ENCODE measurements around the gene FANCL. TPM values are rescaled to one million over a fixed set of nuclear protein-coding genes. Genes with fewer than 3 reads are reported as not detected.

The FANCL gene
- total RNA-seq, 1 experiment from 2014 or later, result 34.5 TPM

DNA sequence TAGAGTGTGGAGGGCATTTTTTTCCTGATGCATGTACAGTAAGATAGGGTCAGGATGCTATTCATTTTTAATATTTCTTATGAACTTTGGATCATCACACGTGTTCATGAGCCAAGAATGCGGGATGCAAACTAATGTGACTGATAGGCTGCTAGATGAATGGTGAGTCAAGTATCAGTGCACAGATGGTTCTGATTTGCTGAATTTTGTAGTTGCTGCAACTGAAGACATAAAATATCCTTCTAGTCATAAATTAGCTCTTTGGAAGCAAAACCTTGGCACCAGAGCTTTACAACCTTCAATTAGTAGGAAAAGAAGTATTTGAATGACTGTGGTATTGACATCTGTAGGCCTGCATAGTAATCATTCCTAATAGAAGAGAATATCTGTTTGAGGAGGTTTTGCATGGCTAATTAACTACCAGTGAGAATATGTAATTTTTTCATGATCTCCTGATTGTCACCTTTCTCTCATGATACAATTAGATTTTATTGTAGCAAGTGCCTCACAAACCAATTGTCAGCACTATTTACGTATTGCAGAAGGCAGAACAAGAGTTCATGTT is 100.5 kb downstream of the FANCL start:
- no peak for TF ChIP-seq CBX3 (IDR thresholded peaks at IDR 0.05; ENCODE audit: low read depth)
- TF ChIP-seq SIN3A (IDR thresholded peaks at IDR 0.05; ENCODE audit: low read depth), result no peak
- TF ChIP-seq, protein P1, sequence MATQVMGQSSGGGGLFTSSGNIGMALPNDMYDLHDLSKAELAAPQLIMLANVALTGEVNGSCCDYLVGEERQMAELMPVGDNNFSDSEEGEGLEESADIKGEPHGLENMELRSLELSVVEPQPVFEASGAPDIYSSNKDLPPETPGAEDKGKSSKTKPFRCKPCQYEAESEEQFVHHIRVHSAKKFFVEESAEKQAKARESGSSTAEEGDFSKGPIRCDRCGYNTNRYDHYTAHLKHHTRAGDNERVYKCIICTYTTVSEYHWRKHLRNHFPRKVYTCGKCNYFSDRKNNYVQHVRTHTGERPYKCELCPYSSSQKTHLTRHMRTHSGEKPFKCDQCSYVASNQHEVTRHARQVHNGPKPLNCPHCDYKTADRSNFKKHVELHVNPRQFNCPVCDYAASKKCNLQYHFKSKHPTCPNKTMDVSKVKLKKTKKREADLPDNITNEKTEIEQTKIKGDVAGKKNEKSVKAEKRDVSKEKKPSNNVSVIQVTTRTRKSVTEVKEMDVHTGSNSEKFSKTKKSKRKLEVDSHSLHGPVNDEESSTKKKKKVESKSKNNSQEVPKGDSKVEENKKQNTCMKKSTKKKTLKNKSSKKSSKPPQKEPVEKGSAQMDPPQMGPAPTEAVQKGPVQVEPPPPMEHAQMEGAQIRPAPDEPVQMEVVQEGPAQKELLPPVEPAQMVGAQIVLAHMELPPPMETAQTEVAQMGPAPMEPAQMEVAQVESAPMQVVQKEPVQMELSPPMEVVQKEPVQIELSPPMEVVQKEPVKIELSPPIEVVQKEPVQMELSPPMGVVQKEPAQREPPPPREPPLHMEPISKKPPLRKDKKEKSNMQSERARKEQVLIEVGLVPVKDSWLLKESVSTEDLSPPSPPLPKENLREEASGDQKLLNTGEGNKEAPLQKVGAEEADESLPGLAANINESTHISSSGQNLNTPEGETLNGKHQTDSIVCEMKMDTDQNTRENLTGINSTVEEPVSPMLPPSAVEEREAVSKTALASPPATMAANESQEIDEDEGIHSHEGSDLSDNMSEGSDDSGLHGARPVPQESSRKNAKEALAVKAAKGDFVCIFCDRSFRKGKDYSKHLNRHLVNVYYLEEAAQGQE (IDR thresholded peaks at IDR 0.05; ENCODE audit: low read depth), result no peak
- TF ChIP-seq ELF1 (IDR thresholded peaks at IDR 0.05; ENCODE audit: borderline replicate concordance, low read depth), result no peak
- no peak for TF ChIP-seq EZH2 (IDR thresholded peaks at IDR 0.05)
- TF ChIP-seq YY1 (IDR thresholded peaks at IDR 0.05; ENCODE audit: extremely low read depth, insufficient replicate concordance, low read depth, low read length), result no peak
- no peak for TF ChIP-seq SRF (IDR thresholded peaks at IDR 0.05; ENCODE audit: low read depth)
- no peak for TF ChIP-seq POLR2A (IDR thresholded peaks at IDR 0.05; ENCODE audit: borderline replicate concordance, extremely low read depth, insufficient read depth, insufficient read length)
- TF ChIP-seq TCF7L2 (IDR thresholded peaks at IDR 0.05; ENCODE audit: borderline replicate concordance, extremely low read depth, insufficient read depth, insufficient read length), result no peak
- TF ChIP-seq ZFX (IDR thresholded peaks at IDR 0.05), result no peak
- no peak for TF ChIP-seq CEBPB (IDR thresholded peaks at IDR 0.05; ENCODE audit: low read depth)
- no peak for TF ChIP-seq ZNF274 (IDR thresholded peaks at IDR 0.05; ENCODE audit: low read depth, low read length)
- no peak for TF ChIP-seq POLR2AphosphoS5 (IDR thresholded peaks at IDR 0.05; ENCODE audit: low read depth, low read length)
- TF ChIP-seq JUND (IDR thresholded peaks at IDR 0.05), result no peak
- no peak for TF ChIP-seq RAD21 (IDR thresholded peaks at IDR 0.05; ENCODE audit: low read depth)
- H3K36me3 ChIP-seq (ENCODE audit: control insufficient read depth in 1 of 2, insufficient read depth in 2 of 2, low read length in 2 of 2), result no peaks in the 10 kb centered on the region
- H2AFZ ChIP-seq (ENCODE audit: low read depth, low read length, poor library complexity, severe bottlenecking), result no peak overlapping the region
- no peak overlapping the region for H3K27ac ChIP-seq (ENCODE audit: low read depth, low read length)
- intact Hi-C loops (cut with micrococcal nuclease), result no loop called here
- ChIA-PET RAD21 (ENCODE audit: low non-redundant PET in 1 of 2, low total read pairs in 2 of 2, uncharacterized antibody in 2 of 2, unreplicated experiment in 2 of 2) (no interaction called here), CTCF (no interaction called here), POLR2A (no interaction called here)
- H3K9me2 ChIP-seq (ENCODE audit: insufficient read depth), result no peaks in the 10 kb centered on the region
- no peak overlapping the region for H3K4me2 ChIP-seq (ENCODE audit: low read length)
- H4K20me1 ChIP-seq (ENCODE audit: insufficient read depth), result no peaks in the 10 kb centered on the region
- no peak overlapping the region for H3K4me3 ChIP-seq (replicated peaks in 1 of 2; ENCODE audit: low read depth in 1 of 2, low read length in 2 of 2)
- no peaks in the 10 kb centered on the region for H3K9me3 ChIP-seq (ENCODE audit: control insufficient read depth in 1 of 2, insufficient read depth in 1 of 2, low read depth in 1 of 2, low read length in 2 of 2)
- DNase-seq (ENCODE audit: low read depth, low spot score), result no peak
- no peaks in the 10 kb centered on the region for H3K4me1 ChIP-seq (ENCODE audit: control insufficient read depth in 1 of 2, insufficient read depth in 2 of 2, low read length in 2 of 2)
- H3K27me3 ChIP-seq (ENCODE audit: insufficient read depth, low read length), result no peaks in the 10 kb centered on the region
- no peak overlapping the region for H3K9ac ChIP-seq (ENCODE audit: low read length)
- no peak for ATAC-seq
- no peaks in the 10 kb centered on the region for H3K79me2 ChIP-seq (ENCODE audit: insufficient read depth, low read length)
- no TSS peak for BruUV-seq (replicated peaks)
